A549 treated with CpdA at 1 μM for 4 hours (cell line): Measurements from ENCODE around the gene S100A16. TPM values are rescaled to one million over a fixed set of nuclear protein-coding genes. Genes with fewer than 3 reads are reported as not detected.

Experiments used
- total RNA-seq: library from RNA; stranded (reverse); fragments of 200-300 nt; extraction: Qiagen RNA extraction; gene quantifications from 5 replicates; pipeline ENCODE4 v1.2.3, GENCODE V29; 2022; ENCODE audit warnings: low read depth

The S100A16 gene, protein sequence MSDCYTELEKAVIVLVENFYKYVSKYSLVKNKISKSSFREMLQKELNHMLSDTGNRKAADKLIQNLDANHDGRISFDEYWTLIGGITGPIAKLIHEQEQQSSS
- total RNA-seq, result 412 to 491 TPM (median 455 TPM) in 5 replicates

GRCh38 chr1:153612755-153613331 is at the start of gene S100A16:
S100A16 (minus strand) TSS chr1:153613137; CDS start chr1:153608151, 4,986 bp downstream.

GRCh38 chr1:153658400-153659174 is 45.6 kb upstream of the S100A16 start, which contains the start of gene SNAPIN:
SNAPIN (plus strand) TSS chr1:153658703; CDS start chr1:153658744, 41 bp downstream.

GRCh38 chr1:153633754-153634665 is 21.1 kb upstream of the S100A16 start, which contains the start of gene CHTOP:
CHTOP (plus strand) TSS chr1:153634066; CDS start chr1:153636589, 2,523 bp downstream.

GRCh38 chr1:153627715-153628626 is 15.0 kb upstream of the S100A16 start, which contains the start of gene S100A1:
S100A1 (plus strand) TSS chr1:153628434; CDS start chr1:153630522, 2,088 bp downstream.

DNA sequence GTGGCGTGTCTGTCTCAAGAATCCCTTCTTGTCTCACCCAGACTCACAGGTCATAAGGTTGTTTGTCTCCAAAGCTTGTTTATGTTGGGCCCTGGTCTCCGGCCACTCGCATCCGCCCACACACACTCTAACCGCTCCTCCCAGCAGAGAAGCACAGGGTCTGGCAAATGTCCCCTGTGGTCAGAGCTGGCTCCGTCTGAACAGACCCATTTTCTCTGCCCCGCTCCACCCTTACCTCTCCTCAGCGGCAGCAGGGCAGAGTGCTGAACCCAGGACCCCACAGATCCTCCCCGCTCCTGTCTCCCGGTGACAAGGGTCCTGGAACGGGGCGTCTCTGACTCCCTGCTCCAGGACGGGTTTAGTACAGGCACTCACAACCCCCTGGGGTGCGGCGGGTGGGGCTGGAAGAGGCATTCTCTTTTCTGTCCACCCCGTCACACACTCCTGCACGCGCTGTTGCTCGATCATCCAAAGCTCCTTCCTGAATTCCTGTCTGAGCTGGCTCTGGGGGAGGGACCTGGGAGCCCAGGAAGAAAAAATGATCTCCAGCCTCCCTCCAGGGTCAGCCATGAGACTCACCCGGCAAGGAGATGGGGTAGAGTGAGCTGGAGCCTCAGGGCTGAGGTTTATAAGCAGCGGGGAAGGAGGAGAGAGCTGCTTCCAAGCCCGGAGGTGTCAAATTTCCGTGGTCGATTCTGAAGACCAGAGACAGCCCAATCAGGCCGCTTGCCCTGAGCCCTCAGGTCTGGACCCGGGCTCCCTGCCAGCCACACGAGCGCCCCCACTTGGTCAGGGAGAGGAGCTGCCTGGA is 14.2 kb upstream of the S100A16 start, which contains the start of gene S100A13:
TSS of gene S100A13 (minus strand) at position 602 of the 811 bp plus-strand sequence. CDS start 1,033 bp downstream, outside the sequence.

DNA sequence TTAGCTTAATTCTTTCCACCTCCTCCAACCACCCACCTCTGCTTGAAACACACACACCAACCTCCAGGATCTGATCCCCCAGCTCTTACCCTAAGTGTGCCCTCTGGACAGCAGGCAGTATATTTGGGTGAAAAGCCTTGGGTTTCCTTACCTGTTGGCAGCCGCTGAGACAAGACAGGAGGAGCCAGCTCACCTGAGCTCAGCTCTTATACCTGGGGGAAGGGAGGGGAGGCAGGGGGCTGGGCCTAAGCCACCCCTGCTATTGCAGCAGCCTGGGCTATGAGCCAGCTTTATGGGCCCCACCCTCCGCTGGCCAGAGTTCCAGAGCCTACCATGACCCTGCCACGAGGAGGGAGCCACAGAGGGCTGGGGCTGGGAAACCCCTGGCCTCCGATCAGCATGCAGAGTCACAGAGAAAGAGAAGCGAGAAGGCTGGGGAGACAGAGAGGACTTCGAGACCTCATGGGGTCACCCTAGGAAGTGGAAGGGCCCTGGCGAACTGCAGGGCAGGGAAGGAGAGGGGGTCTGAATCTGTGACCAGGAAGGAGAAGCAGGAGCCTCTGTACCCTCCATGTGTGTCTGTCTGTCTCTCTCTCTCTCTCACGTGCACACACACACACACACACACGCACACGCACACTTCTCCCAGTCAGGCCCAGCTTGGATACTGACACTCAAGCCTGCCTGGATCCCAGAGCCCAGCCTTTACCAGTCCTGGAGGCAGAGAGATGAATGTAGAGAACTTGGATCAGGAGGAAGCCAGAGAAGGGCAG is 3.4 kb upstream of the S100A16 start, which contains the start of gene S100A14:
TSS of gene S100A14 (minus strand) at position 182 of the 773 bp plus-strand sequence. CDS start 467 bp downstream, outside the sequence.

GRCh38 chr1:153565529-153566374 is 47.2 kb downstream of the S100A16 start, which contains the start of gene S100A2:
S100A2 (minus strand) TSS chr1:153565844; CDS start chr1:153563877, 1,967 bp downstream.

Other genes starting within 250 kb of the S100A16 start
- not detected in 5 replicates for gene S100A12, start 237.5 kb downstream of the S100A16 start, total RNA-seq
- not detected in 5 replicates for gene S100A8, start 222.1 kb downstream of the S100A16 start, total RNA-seq
- not detected in 5 replicates for gene S100A7A, start 196.6 kb downstream of the S100A16 start, total RNA-seq
- not detected in 5 replicates for gene S100A7, start 152.5 kb downstream of the S100A16 start, total RNA-seq
- gene S100A6, start 77.1 kb downstream of the S100A16 start, total RNA-seq, result 3,123 to 3,674 TPM (median 3,479 TPM) in 5 replicates
- gene S100A5, start 72.2 kb downstream of the S100A16 start, total RNA-seq, result 0.65 to 1.2 TPM (median 0.79 TPM) in 5 replicates
- gene S100A4, start 67.3 kb downstream of the S100A16 start, total RNA-seq, result 1,624 to 1,839 TPM (median 1,665 TPM) in 5 replicates
- 88.7 to 106 TPM (median 92.8 TPM) in 5 replicates for gene S100A3, start 63.9 kb downstream of the S100A16 start, total RNA-seq
- gene S100A2, start 47.3 kb downstream of the S100A16 start, total RNA-seq, result 20.0 to 26.2 TPM (median 24.5 TPM) in 5 replicates
- gene S100A14, start 3.2 kb upstream of the S100A16 start, total RNA-seq, result 0.40 to 0.79 TPM (median 0.50 TPM) in 5 replicates
- gene S100A13, start 14.4 kb upstream of the S100A16 start, total RNA-seq, result 148 to 177 TPM (median 176 TPM) in 5 replicates
- 0.55 to 0.96 TPM (median 0.86 TPM) in 4 of 5 replicates, not detected in the other for gene S100A1, start 15.3 kb upstream of the S100A16 start, total RNA-seq
- gene CHTOP, start 20.9 kb upstream of the S100A16 start, total RNA-seq, result 63.4 to 84.0 TPM (median 77.0 TPM) in 5 replicates
- 52.0 to 63.2 TPM (median 56.4 TPM) in 5 replicates for gene SNAPIN, start 45.6 kb upstream of the S100A16 start, total RNA-seq
- 268 to 297 TPM (median 278 TPM) in 5 replicates for gene ILF2, start 57.9 kb upstream of the S100A16 start, total RNA-seq
- 0.80 to 1.2 TPM (median 0.95 TPM) in 5 replicates for gene NPR1, start 65.6 kb upstream of the S100A16 start, total RNA-seq
- gene INTS3, start 114.9 kb upstream of the S100A16 start, total RNA-seq, result 18.5 to 22.8 TPM (median 21.8 TPM) in 5 replicates
- 1.2 to 3.5 TPM (median 1.5 TPM) in 5 replicates for gene SLC27A3, start 162.3 kb upstream of the S100A16 start, total RNA-seq